WTC11 (cell line): ENCODE data around the gene VCAN.

Experiments
- CTCF ChIP-seq: fragments of 200-600 bp; IDR thresholded peaks from 2 replicates; pipeline ENCODE4 v1.8.0; 2022; ENCODE audit warnings: antibody characterized with exemption
- E2F1 ChIP-seq: sonication (generic); formaldehyde crosslinking; IDR thresholded peaks from 2 replicates; pipeline ENCODE4 v1.8.0; 2022; ENCODE audit warnings: mild to moderate bottlenecking, missing genetic modification reagents
- FOXJ3 ChIP-seq: sonication (generic); formaldehyde crosslinking; IDR thresholded peaks from 2 replicates; pipeline ENCODE4 v1.9.0; 2021; ENCODE audit warnings: missing genetic modification reagents, mild to moderate bottlenecking, borderline replicate concordance
- NR3C1 ChIP-seq: sonication (generic); formaldehyde crosslinking; conservative IDR thresholded peaks from 2 replicates; pipeline ENCODE4 v1.8.1; 2023; ENCODE audit warnings: low read depth, mild to moderate bottlenecking, missing genetic modification reagents
- SP1 ChIP-seq: sonication (generic); formaldehyde crosslinking; conservative IDR thresholded peaks from 2 replicates; pipeline ENCODE4 v1.8.1; 2022; ENCODE audit warnings: missing genetic modification reagents
- ZNF232 ChIP-seq: sonication (generic); formaldehyde crosslinking; IDR thresholded peaks from 2 replicates; pipeline ENCODE4 v1.8.0; 2022; ENCODE audit warnings: mild to moderate bottlenecking, missing genetic modification reagents
- ZNF317 ChIP-seq: sonication (generic); formaldehyde crosslinking; IDR thresholded peaks from 2 replicates; pipeline ENCODE4 v1.8.1; 2023; ENCODE audit warnings: low read depth, mild to moderate bottlenecking, moderate library complexity, missing genetic modification reagents, borderline replicate concordance
- ZNF671 ChIP-seq: fragments of 250-450 bp; sonication (Bioruptor Pico); IDR thresholded peaks from 2 replicates; pipeline ENCODE4 v1.8.0; 2021; ENCODE audit warnings: mild to moderate bottlenecking
- TF ChIP-seq, protein P1 (sequence below): sonication (generic); formaldehyde crosslinking; IDR thresholded peaks from 2 replicates; pipeline ENCODE4 v1.8.1; 2022; ENCODE audit warnings: missing genetic modification reagents, borderline replicate concordance
- TF ChIP-seq, protein P2 (sequence below): sonication (generic); formaldehyde crosslinking; IDR thresholded peaks from 2 replicates; pipeline ENCODE4 v1.8.1; 2023; ENCODE audit warnings: mild to moderate bottlenecking, missing genetic modification reagents, moderate library complexity
- TF ChIP-seq, protein P3 (sequence below): sonication (generic); formaldehyde crosslinking; IDR thresholded peaks from 2 replicates; pipeline ENCODE4 v1.8.0; 2022; ENCODE audit warnings: mild to moderate bottlenecking, missing genetic modification reagents

GRCh38 chr5:83527221-83527620, 55.7 kb downstream of the VCAN start:
- TF ChIP-seq ZNF232 (CRISPR knock-in tag) (no peak), NR3C1 (CRISPR knock-in tag) (no peak), ZNF317 (CRISPR knock-in tag) (no peak), CTCF (no peak), SP1 (CRISPR knock-in tag) (no peak), ZNF671 (CRISPR knock-in tag) (no peak), FOXJ3 (no peak), E2F1 (CRISPR knock-in tag) (no peak)
- TF ChIP-seq, protein P1, sequence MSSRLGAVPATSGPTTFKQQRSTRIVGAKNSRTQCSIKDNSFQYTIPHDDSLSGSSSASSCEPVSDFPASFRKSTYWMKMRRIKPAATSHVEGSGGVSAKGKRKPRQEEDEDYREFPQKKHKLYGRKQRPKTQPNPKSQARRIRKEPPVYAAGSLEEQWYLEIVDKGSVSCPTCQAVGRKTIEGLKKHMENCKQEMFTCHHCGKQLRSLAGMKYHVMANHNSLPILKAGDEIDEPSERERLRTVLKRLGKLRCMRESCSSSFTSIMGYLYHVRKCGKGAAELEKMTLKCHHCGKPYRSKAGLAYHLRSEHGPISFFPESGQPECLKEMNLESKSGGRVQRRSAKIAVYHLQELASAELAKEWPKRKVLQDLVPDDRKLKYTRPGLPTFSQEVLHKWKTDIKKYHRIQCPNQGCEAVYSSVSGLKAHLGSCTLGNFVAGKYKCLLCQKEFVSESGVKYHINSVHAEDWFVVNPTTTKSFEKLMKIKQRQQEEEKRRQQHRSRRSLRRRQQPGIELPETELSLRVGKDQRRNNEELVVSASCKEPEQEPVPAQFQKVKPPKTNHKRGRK (CRISPR knock-in tag) = no peak
- TF ChIP-seq, protein P2, sequence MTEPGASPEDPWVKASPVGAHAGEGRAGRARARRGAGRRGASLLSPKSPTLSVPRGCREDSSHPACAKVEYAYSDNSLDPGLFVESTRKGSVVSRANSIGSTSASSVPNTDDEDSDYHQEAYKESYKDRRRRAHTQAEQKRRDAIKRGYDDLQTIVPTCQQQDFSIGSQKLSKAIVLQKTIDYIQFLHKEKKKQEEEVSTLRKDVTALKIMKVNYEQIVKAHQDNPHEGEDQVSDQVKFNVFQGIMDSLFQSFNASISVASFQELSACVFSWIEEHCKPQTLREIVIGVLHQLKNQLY (CRISPR knock-in tag) = no peak
- TF ChIP-seq, protein P3, sequence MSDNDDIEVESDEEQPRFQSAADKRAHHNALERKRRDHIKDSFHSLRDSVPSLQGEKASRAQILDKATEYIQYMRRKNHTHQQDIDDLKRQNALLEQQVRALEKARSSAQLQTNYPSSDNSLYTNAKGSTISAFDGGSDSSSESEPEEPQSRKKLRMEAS (CRISPR knock-in tag) = no peak
